NCI-H446 (cell line): ENCODE measurements around the gene CDC73.
"Not testable (repeated sequence)": the region's sequence is repeated elsewhere in the genome, so short reads cannot be mapped to it uniquely, and the experiment has no call there.

Experiments
- DNase-seq, 2 experiments: peaks; one replicate each; lab custom pipeline; 2025; lab: John Stamatoyannopoulos, UW

The CDC73 gene

DNA sequence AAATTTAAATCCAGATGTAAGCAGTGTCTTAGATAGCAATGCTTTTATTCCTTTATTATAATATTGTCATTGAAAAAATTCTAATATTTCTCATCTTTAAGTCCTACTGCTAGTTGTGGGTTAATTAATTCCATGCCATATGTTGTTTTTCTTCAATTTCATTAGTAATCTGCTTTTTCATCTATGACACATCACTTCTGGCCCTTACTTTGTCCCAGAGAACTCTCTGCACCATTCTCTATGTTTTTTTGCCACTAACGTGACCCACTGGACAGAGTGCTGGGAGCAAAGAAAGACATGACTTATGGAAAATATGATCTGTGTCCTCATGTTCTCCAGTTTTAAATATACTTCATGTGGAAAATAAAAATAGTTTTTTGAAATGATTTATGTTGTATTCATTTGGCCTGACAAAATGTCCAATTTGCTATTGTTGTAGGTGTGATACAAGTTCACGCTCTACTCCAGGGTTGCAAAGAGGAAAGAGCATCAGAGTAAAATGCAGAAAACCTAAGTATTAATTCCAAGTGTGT lies 166.8 kb downstream of the CDC73 start:
- not testable (repeated sequence) for DNase-seq

DNA sequence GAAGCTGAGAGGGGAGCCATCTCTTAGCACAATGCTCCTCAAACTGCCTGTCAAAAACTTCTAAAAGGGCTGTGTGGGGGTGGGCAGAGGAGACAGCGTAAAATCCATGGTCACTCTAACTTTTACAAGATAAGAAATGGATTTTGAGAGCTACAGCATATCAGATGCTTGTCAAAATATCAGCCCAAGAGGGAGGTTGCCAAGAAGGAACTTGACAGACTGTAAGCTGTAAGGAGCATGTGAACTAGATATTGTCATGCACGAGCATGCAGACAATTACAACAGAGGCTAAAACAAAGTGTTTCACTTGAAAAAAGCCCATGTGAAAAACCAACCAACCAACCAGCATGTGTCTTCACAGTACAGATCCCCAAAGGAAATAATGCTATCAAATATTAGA lies 171.9 kb downstream of the CDC73 start:
- no peak for DNase-seq

DNA sequence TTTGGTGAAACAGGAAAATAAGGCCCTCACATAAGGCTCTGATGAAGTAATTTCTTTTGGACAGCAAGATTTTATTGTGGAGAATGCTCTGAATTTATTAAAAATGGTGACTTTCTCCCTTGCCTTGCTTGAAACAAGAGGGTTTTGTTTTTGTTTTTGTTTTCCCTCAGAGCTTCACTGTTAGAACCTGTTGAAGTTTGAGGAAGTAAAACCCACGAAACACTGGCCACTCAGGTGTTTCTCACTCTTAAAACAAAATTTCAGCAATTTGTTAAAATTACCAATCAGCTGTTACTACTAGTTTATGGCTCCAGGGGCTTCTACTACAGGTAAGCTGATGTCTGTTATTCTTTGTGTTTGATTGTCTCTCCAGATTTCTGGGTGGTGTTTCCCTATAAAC lies 177.2 kb downstream of the CDC73 start:
- no peak for DNase-seq

DNA sequence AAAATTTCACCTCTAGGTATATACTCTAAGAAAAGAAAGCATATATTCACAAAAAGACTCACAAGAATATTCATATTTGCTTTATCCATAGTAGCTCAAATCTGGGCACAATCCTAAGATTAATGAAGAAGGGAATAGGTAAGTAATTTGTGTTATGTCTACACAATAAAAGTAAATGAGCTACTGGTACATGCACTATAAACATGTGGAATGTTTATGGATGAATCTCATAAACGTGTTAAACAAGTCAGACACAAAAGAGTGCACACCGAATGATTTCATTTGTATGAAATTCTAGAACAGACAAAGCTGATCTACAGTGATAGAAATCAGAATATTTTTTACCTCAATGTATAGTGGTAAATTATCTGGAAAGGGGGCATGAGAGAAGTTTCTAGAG lies 179.9 kb downstream of the CDC73 start:
- no peak for DNase-seq

DNA sequence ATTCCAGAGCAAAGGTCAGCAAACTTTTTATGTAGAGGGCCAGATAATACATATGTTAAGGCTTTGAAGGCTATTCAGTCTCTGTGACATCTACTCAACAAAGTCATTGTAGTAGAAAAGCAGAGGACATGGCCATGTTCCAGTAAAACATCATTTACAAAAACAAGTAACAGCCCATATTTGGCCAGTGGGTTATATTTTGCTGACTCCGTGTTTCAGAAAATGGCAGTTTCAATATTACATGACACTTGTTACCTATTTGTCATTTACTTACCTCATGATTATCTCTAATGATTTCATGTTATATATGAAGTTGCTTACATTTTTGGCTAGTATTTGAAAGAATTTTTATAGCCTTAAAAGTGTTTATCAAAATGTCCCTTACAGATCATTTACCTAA lies 182.0 kb downstream of the CDC73 start:
- DNase-seq = no peak
